Measurements from ENCODE around the gene CHRND.

CHRND gene

DNA sequence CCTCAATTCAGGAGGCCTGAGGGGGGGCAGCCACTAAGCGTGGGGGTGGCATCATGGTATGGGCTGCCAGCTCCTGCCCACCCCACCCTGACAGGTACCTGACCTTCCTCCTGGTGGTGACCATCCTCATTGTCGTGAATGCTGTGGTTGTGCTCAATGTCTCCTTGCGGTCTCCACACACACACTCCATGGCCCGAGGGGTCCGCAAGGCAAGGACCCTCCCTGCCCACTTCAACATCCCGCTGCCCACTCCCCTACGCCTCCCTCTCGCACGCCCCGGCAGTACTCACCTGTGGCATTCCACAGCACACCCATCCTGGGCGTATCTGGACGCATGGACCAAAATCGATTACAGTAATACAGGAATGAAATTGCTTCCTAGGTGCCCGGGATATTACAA, 17.5 kb downstream of the CHRND start:
- TF ChIP-seq POLR2A (IDR thresholded peaks at IDR 0.05; ENCODE audit: low read length) (peak; percentile 1), GATA1 (IDR thresholded peaks at IDR 0.05; ENCODE audit: low read depth, low read length) (no peak)
- no peak for DNase-seq

- TF ChIP-seq POLR2A (IDR thresholded peaks at IDR 0.05; ENCODE audit: low read length), result no peak
- TF ChIP-seq GATA1 (IDR thresholded peaks at IDR 0.05; ENCODE audit: low read depth, low read length), result no peak
- no peak for DNase-seq
Observed at GRCh38 chr2:232543928-232544631, 18.1 kb downstream of the CHRND start.

DNA sequence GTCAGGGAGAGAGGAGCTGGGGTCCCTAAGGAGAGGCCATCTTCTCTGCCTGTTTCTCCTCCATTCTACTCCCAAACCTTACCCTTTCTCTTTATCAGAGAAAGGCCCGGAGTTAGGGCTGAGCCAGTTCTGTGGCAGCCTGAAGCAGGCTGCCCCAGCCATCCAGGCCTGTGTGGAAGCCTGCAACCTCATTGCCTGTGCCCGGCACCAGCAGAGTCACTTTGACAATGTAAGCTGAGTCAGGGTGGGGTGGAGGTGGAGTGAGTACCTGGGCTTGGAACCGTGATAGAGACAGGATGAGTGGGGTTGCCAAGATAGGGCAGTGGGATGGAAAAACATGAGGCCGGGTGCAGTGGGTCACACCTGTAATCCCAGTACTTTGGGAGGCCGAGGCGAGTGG, 18.7 kb downstream of the CHRND start:
- TF ChIP-seq GATA1 (IDR thresholded peaks at IDR 0.05; ENCODE audit: low read depth, low read length) (no peak), POLR2A (IDR thresholded peaks at IDR 0.05; ENCODE audit: low read length) (no peak)
- no peak for DNase-seq

DNA sequence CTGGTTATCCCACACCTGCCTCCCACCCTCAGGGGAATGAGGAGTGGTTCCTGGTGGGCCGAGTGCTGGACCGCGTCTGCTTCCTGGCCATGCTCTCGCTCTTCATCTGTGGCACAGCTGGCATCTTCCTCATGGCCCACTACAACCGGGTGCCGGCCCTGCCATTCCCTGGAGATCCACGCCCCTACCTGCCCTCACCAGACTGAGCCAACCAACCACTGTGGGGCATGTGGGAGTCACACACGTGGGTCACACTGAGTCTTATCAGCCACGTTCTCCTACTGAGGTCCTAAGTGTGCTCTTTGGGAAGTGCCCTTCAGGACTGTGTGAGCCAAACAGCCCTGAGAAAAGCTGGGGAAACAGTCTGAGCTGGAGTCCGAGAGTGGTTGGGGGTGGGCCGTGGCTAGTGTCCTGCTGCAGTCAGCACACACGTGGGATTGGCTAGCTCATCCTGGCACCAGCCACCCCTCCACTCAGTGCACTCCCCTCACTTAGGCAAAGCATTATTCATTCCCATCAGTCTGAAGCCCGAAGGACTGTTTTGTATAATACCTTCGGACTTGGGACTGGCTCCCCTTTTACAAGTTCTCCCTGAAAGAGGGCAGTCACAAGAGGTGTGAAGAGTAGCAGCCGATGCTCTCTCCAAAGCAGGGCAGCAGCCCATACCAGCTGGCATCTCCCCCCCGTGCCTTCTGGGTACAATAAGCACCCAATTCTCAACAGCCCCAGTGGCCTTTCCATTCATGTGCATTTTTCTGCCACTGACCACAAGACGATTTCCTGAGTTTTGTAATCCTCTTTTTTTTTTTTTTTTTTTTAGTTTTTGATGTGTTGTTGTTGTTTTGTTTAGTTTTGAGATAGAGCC, 19.8 kb downstream of the CHRND start:
- TF ChIP-seq GATA1 (IDR thresholded peaks at IDR 0.05; ENCODE audit: low read depth, low read length), result no peak
- TF ChIP-seq POLR2A (IDR thresholded peaks at IDR 0.05; ENCODE audit: low read length), result no peak

DNA sequence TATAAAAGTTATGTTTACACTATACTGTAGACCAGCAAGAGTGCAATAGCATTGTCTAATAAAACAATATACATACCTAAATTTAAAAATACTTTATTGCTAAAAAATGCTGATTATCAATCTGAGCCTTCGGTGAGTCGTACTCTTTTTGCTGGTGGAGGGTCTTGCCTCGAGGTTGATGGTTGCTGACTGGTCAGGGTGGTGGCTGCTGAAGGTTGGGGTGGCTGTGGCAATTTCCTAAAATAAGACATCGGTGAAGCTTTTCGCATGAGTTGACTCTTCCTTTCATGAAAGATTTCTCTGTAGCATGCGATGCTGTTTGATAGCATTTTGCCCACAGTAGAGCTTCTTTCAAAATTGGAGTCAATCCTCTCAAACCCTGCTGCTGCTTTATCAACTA, 22.0 kb downstream of the CHRND start:
- TF ChIP-seq GATA1 (IDR thresholded peaks at IDR 0.05; ENCODE audit: low read depth, low read length), result no peak
- TF ChIP-seq POLR2A (IDR thresholded peaks at IDR 0.05; ENCODE audit: low read length), result no peak
- no peak for DNase-seq

More for the DNA sequence above, 19.8 kb downstream of the CHRND start:
- DNase-seq, result no peak

DNA sequence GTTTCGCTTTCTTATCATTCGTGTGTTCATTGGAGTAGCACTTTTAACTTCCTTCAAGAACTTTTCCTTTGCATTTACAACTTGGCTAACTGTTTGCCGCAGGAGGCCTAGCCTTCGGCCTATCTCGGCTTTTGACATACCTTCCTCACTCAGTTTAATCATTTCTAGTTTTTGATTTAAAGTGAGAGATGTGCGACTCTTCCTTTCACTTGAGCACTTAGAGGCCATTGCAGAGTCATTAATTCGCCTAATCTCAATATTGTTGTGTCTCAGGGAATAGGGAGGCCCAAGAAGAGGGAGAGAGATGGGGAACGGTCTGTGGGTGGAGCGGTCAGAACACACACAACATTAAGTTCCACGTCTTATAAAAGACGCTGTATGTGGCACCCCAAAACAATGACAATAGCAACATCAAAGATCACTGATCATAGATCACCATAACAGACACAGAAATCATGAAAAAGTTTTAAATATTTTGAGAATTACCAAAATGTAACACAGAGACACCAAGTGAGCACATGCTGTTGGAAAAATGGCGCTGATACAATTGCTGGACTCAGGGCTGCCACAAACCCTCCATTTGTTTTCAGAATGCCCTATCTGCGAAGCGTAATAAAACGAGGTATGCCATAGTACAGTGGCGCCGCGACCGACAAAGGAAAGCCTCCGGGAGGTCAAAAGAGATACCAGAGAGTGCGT, 23.8 kb downstream of the CHRND start:
- peak in 1 of 2 experiments; percentile 42 for DNase-seq
- TF ChIP-seq POLR2A (IDR thresholded peaks at IDR 0.05; ENCODE audit: low read length) (no peak), GATA1 (IDR thresholded peaks at IDR 0.05; ENCODE audit: low read depth, low read length) (no peak)

DNA sequence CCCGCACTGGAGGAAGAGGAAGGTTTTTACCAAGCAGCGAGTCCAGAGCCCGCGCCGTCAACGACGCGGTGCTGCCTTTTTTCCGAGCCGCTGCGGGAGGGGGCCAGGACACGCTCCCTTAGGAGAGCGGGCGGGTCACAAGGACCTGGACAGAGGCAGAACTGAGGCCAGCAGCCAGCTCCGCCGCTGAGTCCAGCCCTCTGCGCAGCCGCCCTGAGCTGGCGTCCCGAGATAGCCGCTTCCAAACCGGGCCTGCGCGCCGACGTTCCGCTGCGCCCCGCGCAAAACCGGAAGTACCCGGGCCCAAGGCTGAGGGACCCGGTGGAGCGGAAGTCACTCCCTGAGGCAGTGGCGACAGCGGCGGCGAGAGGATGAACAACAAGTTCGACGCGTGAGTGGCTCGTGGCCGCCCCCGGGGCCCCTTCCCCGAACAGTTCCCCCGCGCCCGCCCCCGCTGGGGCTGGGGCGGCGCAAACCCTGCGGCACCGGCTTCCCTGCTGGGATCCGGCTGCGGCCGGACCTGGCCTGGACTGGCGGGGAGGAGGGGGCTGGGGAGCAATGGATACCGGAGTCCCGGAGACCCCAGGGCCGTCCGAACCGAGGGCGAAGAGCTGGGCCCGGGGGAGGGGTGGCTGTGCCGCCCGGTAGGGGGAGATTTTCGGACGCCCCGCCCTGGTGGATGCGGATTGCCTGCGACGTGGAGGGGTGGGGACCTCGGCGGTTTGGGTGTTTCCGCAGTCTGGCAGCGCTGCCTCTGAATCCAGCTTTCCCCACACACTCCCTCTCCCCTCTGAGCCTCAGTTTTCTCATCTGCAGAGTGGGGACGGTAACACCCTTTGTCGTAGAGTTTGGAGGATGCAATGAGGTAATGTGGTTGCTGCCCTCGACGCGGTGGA, 24.6 kb downstream of the CHRND start, which contains the start of the genes EIF4E2 and TIGD1:
TSS of gene EIF4E2 (plus strand) at position 336 of the 896 bp plus-strand sequence. CDS start at position 372, 36 bp downstream.
TSS of gene TIGD1 (minus strand) at position 204 of the 896 bp plus-strand sequence. CDS start 675 bp downstream, outside the sequence.
- TF ChIP-seq GATA1 (IDR thresholded peaks at IDR 0.05; ENCODE audit: low read depth, low read length) (no peak), POLR2A (IDR thresholded peaks at IDR 0.05; ENCODE audit: low read length) (peak; percentile 94)

GRCh38 chr2:232551250-232551638, 25.3 kb downstream of the CHRND start:
- DNase-seq, result peak; percentile 31 to 53
- TF ChIP-seq GATA1 (IDR thresholded peaks at IDR 0.05; ENCODE audit: low read depth, low read length) (no peak), POLR2A (IDR thresholded peaks at IDR 0.05; ENCODE audit: low read length) (no peak)

More for the DNA sequence above, 24.6 kb downstream of the CHRND start, which contains the start of the genes EIF4E2 and TIGD1:
- peak; percentile 96 for DNase-seq

DNA sequence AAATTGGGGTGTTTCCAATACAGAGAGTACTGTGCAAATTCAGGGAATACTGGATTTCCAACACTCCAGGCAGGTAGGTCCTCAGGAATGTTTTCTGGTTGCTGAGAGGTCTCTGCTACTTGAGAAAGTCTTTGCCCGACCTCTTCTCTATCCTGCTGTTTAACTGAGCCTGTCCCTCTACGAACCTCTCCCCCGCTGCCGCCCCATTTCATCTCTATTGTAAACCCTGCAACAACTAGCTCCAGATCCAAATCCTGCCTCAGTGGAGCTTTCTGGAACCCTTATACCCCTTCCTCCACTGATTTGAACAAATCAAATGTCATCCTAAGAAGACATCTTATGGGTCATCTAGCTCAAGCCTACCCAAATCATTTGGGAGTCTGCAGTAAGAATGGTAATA, 25.8 kb downstream of the CHRND start:
- TF ChIP-seq GATA1 (IDR thresholded peaks at IDR 0.05; ENCODE audit: low read depth, low read length) (no peak), POLR2A (IDR thresholded peaks at IDR 0.05; ENCODE audit: low read length) (no peak)
- no peak for DNase-seq

DNA sequence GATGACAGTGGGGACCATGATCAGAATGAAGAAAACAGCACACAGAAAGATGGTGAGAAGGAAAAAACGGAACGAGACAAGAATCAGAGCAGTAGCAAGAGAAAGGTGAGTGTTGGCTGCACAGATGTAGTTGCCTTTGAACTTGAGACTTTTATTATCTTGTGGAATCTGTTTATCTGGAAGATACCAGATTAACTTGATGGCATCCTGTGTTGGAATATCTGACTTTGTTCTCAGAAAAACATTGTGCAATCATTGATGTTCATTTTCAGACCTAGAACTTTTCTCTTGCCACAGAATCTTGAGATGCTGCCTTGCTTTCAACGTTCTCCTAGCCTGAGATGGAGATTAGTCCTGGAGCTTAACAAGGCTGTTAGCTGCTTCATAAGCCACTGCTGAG, 30.5 kb downstream of the CHRND start:
- no peak for TF ChIP-seq GATA1 (IDR thresholded peaks at IDR 0.05; ENCODE audit: low read depth, low read length)
- no peak for TF ChIP-seq POLR2A (IDR thresholded peaks at IDR 0.05; ENCODE audit: low read length)

DNA sequence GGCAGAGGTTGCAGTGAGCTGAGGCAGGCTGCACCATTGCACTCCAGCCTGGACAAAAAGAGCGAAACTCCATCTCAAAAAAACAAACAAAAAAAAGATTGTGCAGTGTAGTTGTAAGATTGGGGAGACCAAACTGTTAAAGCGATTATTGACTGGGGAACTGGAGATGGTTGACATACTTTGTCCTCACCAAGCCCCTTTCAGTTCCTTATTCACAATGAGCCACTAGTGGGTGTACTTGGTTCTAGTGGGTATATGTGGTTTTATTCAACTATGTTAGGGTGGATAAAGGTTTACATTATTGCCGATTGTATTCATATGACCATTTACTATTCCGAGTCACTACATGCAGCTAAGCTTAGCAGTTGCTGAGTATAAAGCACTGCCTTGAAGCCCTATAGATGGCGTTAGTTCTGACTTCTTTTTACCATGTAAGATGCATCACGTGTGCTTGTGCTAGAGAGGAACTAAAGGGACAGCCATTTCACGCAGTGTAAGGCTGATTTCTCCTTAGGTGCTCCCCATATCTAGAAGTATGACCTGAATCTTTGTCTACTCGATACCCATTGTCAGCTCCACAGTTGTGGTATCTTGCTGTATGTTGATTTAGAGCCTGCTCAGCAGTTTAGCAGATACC, 36.7 kb downstream of the CHRND start:
- TF ChIP-seq GATA1 (IDR thresholded peaks at IDR 0.05; ENCODE audit: low read depth, low read length) (no peak), POLR2A (IDR thresholded peaks at IDR 0.05; ENCODE audit: low read length) (no peak)
- no peak for DNase-seq

More for the DNA sequence above, 30.5 kb downstream of the CHRND start:
- DNase-seq, result no peak

- TF ChIP-seq POLR2A (IDR thresholded peaks at IDR 0.05; ENCODE audit: low read length) (peak; percentile 3), GATA1 (IDR thresholded peaks at IDR 0.05; ENCODE audit: low read depth, low read length) (no peak)
- DNase-seq, result no peak
Observed at GRCh38 chr2:232563580-232563979, 37.6 kb downstream of the CHRND start.
